Activated CD4-positive, alpha-beta memory T cell treated with anti-CD3 and anti-CD28 coated beads, Interleukin-2, amount 10 ng/mL, durations not matched to agents 7 days and 5 days (primary cell): ENCODE results near the gene POT1. TPM values are rescaled to one million over a fixed set of nuclear protein-coding genes. Genes with fewer than 3 reads are reported as not detected.
"Not testable (repeated sequence)": the region's sequence is repeated elsewhere in the genome, so short reads cannot be mapped to it uniquely, and the experiment has no call there.

ENCODE experiments used
- CTCF ChIA-PET: fragments of 350-600 bp; sonication (Branson Sonifier 250); formaldehyde crosslinking; loops from one replicate; lab custom pipeline; 2021; ENCODE audit warnings: antibody characterized with exemption, inconsistent platforms; lab: Charles Lee
- POLR2A ChIA-PET: fragments of 350-600 bp; sonication (Branson Sonifier 250); formaldehyde crosslinking; loops from one replicate; lab custom pipeline; 2021; ENCODE audit warnings: antibody characterized with exemption; lab: Charles Lee
- DNase-seq: peaks from one replicate; pipeline ENCODE4 v3.0.0-alpha.2; 2020
- H3K27ac Mint-ChIP-seq: one replicate; pipeline ENCODE4 v1.8.0; 2021; ENCODE audit warnings: mild to moderate bottlenecking, mixed read lengths
- H3K27me3 Mint-ChIP-seq: one replicate; pipeline ENCODE4 v1.8.0; 2021; ENCODE audit warnings: mixed read lengths
- H3K36me3 Mint-ChIP-seq: one replicate; pipeline ENCODE4 v1.8.0; 2021; ENCODE audit warnings: low read depth, mixed read lengths
- H3K4me1 Mint-ChIP-seq: one replicate; pipeline ENCODE4 v1.8.0; 2021; ENCODE audit warnings: mixed read lengths
- H3K4me3 Mint-ChIP-seq: one replicate; pipeline ENCODE4 v1.8.0; 2021; ENCODE audit warnings: mild to moderate bottlenecking, mixed read lengths
- H3K9me3 Mint-ChIP-seq: one replicate; pipeline ENCODE4 v1.8.0; 2021; ENCODE audit warnings: mixed read lengths
- total RNA-seq, 2 experiments: library from RNA; stranded (reverse); gene quantifications; one replicate each; pipeline ENCODE4 v1.2.3, GENCODE V29; 2021

Gene POT1, protein sequence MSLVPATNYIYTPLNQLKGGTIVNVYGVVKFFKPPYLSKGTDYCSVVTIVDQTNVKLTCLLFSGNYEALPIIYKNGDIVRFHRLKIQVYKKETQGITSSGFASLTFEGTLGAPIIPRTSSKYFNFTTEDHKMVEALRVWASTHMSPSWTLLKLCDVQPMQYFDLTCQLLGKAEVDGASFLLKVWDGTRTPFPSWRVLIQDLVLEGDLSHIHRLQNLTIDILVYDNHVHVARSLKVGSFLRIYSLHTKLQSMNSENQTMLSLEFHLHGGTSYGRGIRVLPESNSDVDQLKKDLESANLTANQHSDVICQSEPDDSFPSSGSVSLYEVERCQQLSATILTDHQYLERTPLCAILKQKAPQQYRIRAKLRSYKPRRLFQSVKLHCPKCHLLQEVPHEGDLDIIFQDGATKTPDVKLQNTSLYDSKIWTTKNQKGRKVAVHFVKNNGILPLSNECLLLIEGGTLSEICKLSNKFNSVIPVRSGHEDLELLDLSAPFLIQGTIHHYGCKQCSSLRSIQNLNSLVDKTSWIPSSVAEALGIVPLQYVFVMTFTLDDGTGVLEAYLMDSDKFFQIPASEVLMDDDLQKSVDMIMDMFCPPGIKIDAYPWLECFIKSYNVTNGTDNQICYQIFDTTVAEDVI
- total RNA-seq: 10 to 100 TPM; 27.3 to 28.9 TPM

DNA sequence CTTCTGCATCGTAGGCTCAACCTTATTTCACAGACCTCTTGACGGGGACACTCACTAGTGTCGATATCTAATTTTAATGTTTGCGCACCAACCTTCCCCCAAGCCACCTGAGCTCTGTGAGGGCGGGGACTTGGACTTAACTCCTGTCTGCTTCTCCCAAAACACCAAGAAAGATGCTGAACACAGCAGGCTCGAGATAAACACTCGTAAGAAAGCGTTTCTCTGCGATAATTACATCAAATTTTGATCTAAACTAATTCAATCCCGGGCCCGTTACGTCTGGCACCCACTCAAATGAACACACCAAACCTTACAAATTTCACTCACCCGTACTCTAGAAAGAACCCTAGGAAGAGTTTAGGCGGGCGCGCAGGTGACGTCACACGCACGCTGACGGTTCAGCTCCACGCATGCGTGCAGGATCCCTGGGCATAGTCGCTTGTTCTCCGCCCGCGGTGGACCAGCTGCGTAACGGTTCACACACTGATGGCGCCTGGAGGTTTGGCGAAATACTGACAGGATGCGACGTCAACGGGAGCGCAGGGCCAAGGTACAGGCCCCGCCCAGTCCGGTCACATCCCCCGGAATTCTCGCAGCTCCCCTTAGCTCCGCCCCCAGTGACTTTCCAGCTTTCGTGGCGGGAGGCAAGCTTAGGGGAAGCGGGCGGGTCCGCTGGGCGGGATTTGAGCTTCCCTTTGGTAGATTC lies at the start of gene POT1:
POT1 (minus strand) TSS at position 359 of the 706 bp plus-strand sequence. CDS start 32,652 bp downstream, outside the sequence.
- Mint-ChIP-seq H3K27me3 (no peaks in the 10 kb centered on the region), H3K4me1 (peaks cover 44% of the 10 kb centered on the region), H3K36me3 (peaks cover 26% of the 10 kb centered on the region), H3K27ac (peak within 1 kb of the TSS; percentile 87), H3K4me3 (peak within 1 kb of the TSS; percentile 97), H3K9me3 (no peaks in the 10 kb centered on the region)
- POLR2A ChIA-PET: interaction anchor here (1.0 to 1.7 kb wide), 5 partner anchors 8 to 1372 kb away, joined by 3 to 9 read pairs (median 5); partner anchors contain the start of genes NDUFA5 and WASL
- peak; percentile 97 for DNase-seq
- CTCF ChIA-PET: interaction anchor here (0.9 kb wide), 1 partner anchor 9 kb away, joined by 5 read pairs; no protein-coding TSS in a partner anchor

DNA sequence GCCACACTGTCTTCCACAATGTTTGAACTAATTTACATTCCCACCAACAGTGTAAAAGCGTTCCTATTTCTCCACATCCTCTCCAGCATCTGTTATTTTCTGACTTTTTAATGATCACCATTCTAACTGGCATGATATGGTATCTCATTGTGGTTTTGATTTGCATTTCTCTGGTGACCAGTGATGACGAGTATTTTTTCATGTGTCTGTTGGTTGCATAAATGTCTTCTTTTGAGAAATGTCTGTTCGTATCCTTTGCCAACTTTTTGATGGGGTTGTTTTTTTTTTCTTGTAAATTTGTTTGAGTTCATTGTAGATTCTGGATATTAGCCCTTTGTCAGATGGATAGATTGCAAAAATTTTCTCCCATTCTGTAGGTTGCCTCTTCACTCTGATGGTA lies 45.5 kb upstream of the POT1 start:
- H3K9me3 Mint-ChIP-seq, H3K27ac Mint-ChIP-seq, H3K4me3 Mint-ChIP-seq, CTCF ChIA-PET, H3K36me3 Mint-ChIP-seq, H3K4me1 Mint-ChIP-seq, H3K27me3 Mint-ChIP-seq, POLR2A ChIA-PET, DNase-seq: not testable (repeated sequence)

DNA sequence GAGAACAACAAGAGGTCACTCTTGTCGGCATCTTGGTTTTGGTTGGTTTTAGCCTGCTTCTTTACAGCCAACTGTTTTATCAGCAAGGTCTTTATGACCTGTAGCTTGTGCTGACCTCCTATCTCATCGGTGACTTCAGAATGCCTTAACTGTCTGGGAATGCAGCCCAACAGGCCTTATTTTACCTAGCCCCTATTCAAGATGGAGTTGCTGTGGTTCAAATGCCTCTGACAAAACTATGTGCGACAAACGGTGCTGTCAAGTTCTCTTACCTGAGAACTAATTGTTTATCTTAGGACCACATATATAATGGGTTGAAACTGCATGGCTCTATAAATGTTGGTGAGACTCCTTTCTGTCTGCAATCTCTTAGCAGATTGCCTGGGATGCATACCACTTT lies 35.9 kb upstream of the POT1 start:
- Mint-ChIP-seq H3K4me1 (no peaks in the 10 kb centered on the region), H3K36me3 (no peaks in the 10 kb centered on the region), H3K9me3 (no peaks in the 10 kb centered on the region), H3K27me3 (no peaks in the 10 kb centered on the region), H3K27ac (no peak overlapping the region), H3K4me3 (no peak overlapping the region)
- POLR2A ChIA-PET: no interaction called here
- DNase-seq: no peak
- CTCF ChIA-PET: no interaction called here

DNA sequence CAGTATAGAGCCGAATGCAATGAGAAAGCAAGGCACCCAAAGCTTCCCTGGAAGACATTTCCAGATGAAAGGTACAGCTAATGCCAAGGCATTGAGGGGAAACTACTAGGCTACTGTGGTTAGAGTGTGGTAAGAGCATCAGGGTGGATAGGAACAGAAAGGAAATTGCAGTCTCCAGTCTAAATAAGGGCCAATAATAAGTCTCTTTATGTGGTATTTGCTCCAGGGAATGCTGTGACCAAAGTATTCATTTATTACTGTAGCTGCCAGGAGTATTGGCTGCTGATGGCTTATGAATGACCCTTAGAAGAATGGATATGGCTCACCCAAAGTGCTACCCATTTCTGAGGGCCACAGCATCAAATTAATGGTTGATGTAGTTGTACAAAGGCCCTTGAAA lies 30.1 kb upstream of the POT1 start:
- no peaks in the 10 kb centered on the region for H3K36me3 Mint-ChIP-seq
- H3K9me3 Mint-ChIP-seq: peaks cover 2% of the 10 kb centered on the region
- POLR2A ChIA-PET: no interaction called here
- H3K4me1 Mint-ChIP-seq: no peaks in the 10 kb centered on the region
- no peak overlapping the region for H3K27ac Mint-ChIP-seq
- no peaks in the 10 kb centered on the region for H3K27me3 Mint-ChIP-seq
- CTCF ChIA-PET: no interaction called here
- no peak for DNase-seq
- H3K4me3 Mint-ChIP-seq: no peak overlapping the region

DNA sequence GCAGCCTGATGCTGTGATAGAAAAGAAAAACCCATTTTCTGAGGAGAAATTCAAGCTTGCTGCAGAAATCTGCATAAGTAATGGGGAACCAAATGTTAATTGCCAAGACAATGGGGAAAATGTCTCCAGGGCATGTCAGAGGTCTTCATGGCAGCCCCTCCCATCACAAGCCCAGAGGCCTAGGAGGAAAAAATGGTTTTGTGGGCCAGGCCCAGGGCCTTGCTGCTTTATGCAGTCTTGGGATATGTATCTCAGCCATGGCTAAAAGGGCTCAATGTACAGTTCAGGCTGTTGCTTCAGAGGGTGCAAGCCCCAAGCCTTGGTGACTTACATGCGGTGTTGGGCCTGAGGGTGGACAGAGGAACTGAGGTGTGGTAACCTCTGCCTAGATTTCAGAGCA lies 28.3 kb upstream of the POT1 start:
- POLR2A ChIA-PET, DNase-seq, H3K4me1 Mint-ChIP-seq, H3K27ac Mint-ChIP-seq, H3K4me3 Mint-ChIP-seq, H3K27me3 Mint-ChIP-seq, H3K36me3 Mint-ChIP-seq, H3K9me3 Mint-ChIP-seq, CTCF ChIA-PET: not testable (repeated sequence)

DNA sequence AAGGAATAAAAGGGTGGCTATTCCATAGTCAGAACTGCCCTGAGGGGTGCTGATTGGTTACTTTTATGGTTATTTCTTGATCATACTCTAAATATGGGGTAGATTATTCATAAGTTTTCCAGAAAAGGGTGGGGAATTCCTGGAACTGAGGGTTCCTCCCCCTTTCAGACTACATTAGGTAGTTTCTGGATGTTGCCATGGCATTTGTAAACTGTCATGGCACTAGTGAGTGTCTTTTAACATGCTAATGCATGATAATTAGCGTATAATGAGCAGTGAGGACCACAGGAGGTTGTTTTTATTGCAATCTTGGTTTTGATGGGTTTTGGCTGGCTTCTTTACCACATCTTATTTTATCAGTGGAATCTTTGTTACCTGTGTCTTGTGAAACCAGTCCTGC lies 26.5 kb upstream of the POT1 start:
- no peaks in the 10 kb centered on the region for H3K36me3 Mint-ChIP-seq
- no peak overlapping the region for H3K4me3 Mint-ChIP-seq
- ChIA-PET CTCF (no interaction called here), POLR2A (no interaction called here)
- H3K9me3 Mint-ChIP-seq: peaks cover 2% of the 10 kb centered on the region
- no peak overlapping the region for H3K27ac Mint-ChIP-seq
- no peaks in the 10 kb centered on the region for H3K27me3 Mint-ChIP-seq
- no peak for DNase-seq
- H3K4me1 Mint-ChIP-seq: no peaks in the 10 kb centered on the region

DNA sequence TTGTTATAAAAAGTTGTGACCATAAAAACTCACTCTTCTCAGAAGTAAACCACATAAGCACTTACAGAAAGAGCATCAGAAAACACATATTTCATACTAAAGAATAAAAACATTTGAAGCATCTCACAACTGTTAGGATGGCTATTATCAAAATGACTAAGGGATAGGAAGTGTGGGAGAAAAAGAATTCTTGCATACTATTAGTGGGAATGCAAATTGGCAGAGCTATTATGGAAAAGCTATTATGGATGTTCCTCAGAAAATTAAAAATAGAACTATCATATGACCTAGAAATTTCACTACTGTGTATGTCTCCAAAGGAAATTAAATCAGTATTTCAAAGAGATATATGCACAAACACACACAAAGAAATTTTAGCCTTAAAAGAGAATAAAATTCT lies 25.2 kb upstream of the POT1 start:
- no peak overlapping the region for H3K27ac Mint-ChIP-seq
- POLR2A ChIA-PET: no interaction called here
- H3K9me3 Mint-ChIP-seq: peaks cover 2% of the 10 kb centered on the region
- no peaks in the 10 kb centered on the region for H3K27me3 Mint-ChIP-seq
- no peak overlapping the region for H3K4me3 Mint-ChIP-seq
- CTCF ChIA-PET: no interaction called here
- no peak for DNase-seq
- H3K36me3 Mint-ChIP-seq: no peaks in the 10 kb centered on the region
- no peaks in the 10 kb centered on the region for H3K4me1 Mint-ChIP-seq

DNA sequence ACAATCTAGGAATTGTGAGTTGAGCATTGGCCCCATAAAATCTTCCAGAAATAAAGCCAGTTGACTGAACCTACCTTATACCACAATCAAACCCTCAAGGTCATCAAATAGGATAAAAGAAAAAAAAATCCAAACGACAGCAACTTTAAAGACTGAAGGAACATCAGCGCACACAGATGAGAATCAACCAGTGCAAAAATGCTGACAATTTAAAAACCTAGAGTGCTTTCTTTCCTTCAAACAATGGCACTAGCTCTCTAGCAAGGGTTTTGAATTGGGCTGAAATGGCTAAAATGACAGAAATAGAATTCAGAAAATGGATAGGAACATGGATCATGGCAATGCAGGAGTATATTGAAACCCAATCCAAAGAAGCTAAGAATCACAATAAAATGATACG lies 16.1 kb upstream of the POT1 start:
- Mint-ChIP-seq H3K4me3 (no peak overlapping the region), H3K4me1 (no peaks in the 10 kb centered on the region), H3K36me3 (no peaks in the 10 kb centered on the region)

DNA sequence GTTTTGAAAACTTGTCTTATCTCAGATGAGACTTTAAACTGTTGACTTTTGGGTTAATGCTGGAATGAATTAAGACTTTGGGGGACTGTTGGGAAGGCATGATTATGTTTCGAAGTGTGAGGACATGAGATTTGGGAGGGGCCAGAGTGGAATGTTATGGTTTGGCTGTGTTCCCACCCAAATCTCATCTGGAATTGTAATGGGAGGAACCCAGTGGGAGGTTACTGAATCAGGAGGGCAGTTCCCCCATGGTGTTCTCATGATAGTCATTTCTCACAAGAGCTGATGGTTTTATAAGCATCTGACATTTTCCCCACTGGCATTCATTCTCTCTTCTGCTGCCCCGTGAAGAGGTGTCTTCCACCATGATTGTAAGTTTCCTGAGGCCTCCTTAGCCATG lies 13.8 kb upstream of the POT1 start:
- no peak overlapping the region for H3K27ac Mint-ChIP-seq
- POLR2A ChIA-PET: no interaction called here
- H3K4me3 Mint-ChIP-seq: no peak overlapping the region
- H3K27me3 Mint-ChIP-seq: no peaks in the 10 kb centered on the region
- no peaks in the 10 kb centered on the region for H3K4me1 Mint-ChIP-seq
- no peaks in the 10 kb centered on the region for H3K36me3 Mint-ChIP-seq
- H3K9me3 Mint-ChIP-seq: no peaks in the 10 kb centered on the region
- DNase-seq: no peak
- CTCF ChIA-PET: no interaction called here

More for the DNA sequence above, 16.1 kb upstream of the POT1 start:
- no peaks in the 10 kb centered on the region for H3K9me3 Mint-ChIP-seq
- no peak overlapping the region for H3K27ac Mint-ChIP-seq
- ChIA-PET POLR2A (no interaction called here), CTCF (no interaction called here)
- DNase-seq: no peak
- H3K27me3 Mint-ChIP-seq: no peaks in the 10 kb centered on the region

DNA sequence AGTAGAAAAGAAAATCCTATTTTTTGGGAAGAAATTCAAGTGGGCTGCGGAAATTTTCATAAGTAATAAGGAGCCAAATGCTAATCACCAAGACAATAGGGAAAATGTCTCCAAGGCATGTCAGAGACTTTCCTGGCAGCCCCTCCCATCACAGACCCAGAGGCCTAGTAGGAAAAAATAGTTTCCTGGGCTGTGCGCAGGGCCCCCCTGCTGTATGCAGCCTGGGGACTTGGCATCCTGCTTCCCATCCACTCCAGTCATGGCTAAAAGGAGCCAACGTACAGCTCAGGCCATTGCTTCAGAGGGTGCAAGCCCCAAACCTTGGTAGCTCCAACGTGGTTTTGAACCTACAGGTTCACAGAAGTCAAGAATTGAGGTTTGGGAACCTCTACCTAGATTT lies 12.8 kb upstream of the POT1 start:
- Mint-ChIP-seq H3K27ac (no peak overlapping the region), H3K27me3 (peaks cover 2% of the 10 kb centered on the region), H3K4me1 (no peaks in the 10 kb centered on the region), H3K36me3 (no peaks in the 10 kb centered on the region), H3K9me3 (no peaks in the 10 kb centered on the region), H3K4me3 (no peak overlapping the region)
- POLR2A ChIA-PET: no interaction called here
- CTCF ChIA-PET: no interaction called here
- no peak for DNase-seq

DNA sequence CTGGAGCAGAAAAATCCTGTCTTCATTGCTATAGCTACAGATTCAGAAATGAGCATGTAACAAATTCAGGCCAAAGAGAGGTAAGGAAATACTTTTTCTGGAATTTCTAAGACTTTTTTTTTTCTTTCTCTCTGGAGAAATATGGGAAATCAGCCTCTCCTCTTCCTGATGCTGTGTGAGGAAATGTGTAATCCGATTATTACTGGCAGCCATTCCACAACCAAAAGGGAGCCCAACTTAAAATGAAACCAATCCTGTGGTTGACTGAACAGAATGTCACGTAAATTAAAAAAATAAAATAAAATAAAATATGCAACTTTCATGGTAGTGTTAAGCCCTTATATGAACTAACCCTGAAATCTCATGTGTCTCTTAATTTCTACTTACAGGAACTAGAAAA lies 10.7 kb upstream of the POT1 start:
- DNase-seq: no peak
- H3K4me3 Mint-ChIP-seq: no peak overlapping the region
- ChIA-PET CTCF (no interaction called here), POLR2A (no interaction called here)
- no peaks in the 10 kb centered on the region for H3K36me3 Mint-ChIP-seq
- no peaks in the 10 kb centered on the region for H3K4me1 Mint-ChIP-seq
- H3K27ac Mint-ChIP-seq: no peak overlapping the region
- H3K9me3 Mint-ChIP-seq: no peaks in the 10 kb centered on the region
- H3K27me3 Mint-ChIP-seq: peaks cover 4% of the 10 kb centered on the region

DNA sequence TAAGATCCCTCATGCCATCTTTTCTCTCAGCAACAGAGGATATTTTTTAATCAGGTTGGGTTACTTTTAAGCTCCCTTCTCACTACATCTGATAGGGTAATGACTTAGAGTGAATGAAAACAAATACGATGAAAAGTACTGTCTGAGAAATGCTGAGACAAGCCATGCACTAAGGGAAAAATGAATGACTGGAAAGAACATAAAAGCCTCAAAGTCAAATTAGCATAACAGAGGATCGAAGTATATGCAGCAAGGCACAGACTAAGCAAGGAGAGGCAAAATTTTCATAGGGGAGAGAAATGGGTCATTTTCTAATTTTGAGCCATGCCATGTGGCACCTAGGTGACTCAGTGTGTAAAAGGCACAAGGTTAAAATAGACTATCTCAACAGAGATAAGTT lies 8.5 kb upstream of the POT1 start:
- Mint-ChIP-seq H3K27me3 (peaks cover 4% of the 10 kb centered on the region), H3K9me3 (no peaks in the 10 kb centered on the region), H3K27ac (no peak overlapping the region), H3K36me3 (no peaks in the 10 kb centered on the region), H3K4me3 (no peak overlapping the region), H3K4me1 (no peaks in the 10 kb centered on the region)
- ChIA-PET POLR2A (no interaction called here), CTCF (no interaction called here)
- DNase-seq: no peak

DNA sequence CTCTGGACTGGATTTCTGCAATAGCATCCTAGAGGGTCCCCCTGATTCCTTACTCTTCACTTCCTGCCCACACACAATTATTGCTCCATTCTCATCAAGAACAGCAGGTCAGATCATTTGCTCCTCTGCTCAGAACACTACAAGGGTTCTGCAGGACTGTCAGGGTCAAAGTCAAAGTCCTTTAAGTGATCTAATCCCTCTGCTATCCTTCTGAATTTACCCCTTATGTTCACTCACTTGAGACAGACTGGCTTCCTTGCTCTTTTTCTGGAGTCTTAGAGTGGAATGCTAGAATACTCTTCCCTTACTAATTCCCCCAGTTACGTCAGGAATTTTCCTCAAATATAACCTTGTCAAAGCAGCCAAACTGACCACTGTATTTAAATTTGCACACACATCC lies 7.5 kb upstream of the POT1 start:
- no peak overlapping the region for H3K4me3 Mint-ChIP-seq
- ChIA-PET CTCF (no interaction called here), POLR2A (no interaction called here)
- H3K9me3 Mint-ChIP-seq: no peaks in the 10 kb centered on the region
- H3K27ac Mint-ChIP-seq: no peak overlapping the region
- H3K4me1 Mint-ChIP-seq: no peaks in the 10 kb centered on the region
- H3K27me3 Mint-ChIP-seq: peaks cover 4% of the 10 kb centered on the region
- no peak for DNase-seq
- no peaks in the 10 kb centered on the region for H3K36me3 Mint-ChIP-seq
